Activated CD8-positive, alpha-beta T cell treated with anti-CD3 and anti-CD28 coated beads for 36 hours (primary cell): Measurements from ENCODE around the gene MLXIP. TPM values are rescaled to one million over a fixed set of nuclear protein-coding genes. Genes with fewer than 3 reads are reported as not detected.

Experiments used
- ATAC-seq: fragments of 200-7000 bp; cut with Tn5 transposase; one replicate; pipeline ENCODE4 v1.10.0; 2021; ENCODE audit warnings: mild to moderate bottlenecking, moderate library complexity
- CTCF ChIA-PET: fragments of 350-600 bp; sonication (Branson Sonifier 250); formaldehyde crosslinking; loops from one replicate; lab custom pipeline; 2021; ENCODE audit warnings: antibody characterized with exemption; lab: Charles Lee
- POLR2A ChIA-PET: fragments of 350-600 bp; sonication (Branson Sonifier 250); formaldehyde crosslinking; loops from one replicate; lab custom pipeline; 2021; ENCODE audit warnings: antibody characterized with exemption; lab: Charles Lee
- DNase-seq: peaks from one replicate; pipeline ENCODE4 v3.0.0-alpha.2; 2020
- H3K27ac Mint-ChIP-seq: one replicate; pipeline ENCODE4 v1.8.0; 2021; ENCODE audit warnings: mild to moderate bottlenecking, mixed read lengths
- H3K27me3 Mint-ChIP-seq: one replicate; pipeline ENCODE4 v1.8.0; 2021; ENCODE audit warnings: mixed read lengths
- H3K36me3 Mint-ChIP-seq: one replicate; pipeline ENCODE4 v1.8.0; 2021; ENCODE audit warnings: low read depth, mixed read lengths
- H3K4me1 Mint-ChIP-seq: one replicate; pipeline ENCODE4 v1.8.0; 2021; ENCODE audit warnings: low read depth, mixed read lengths
- H3K4me3 Mint-ChIP-seq: one replicate; pipeline ENCODE4 v1.8.0; 2021; ENCODE audit warnings: mild to moderate bottlenecking, moderate library complexity, mixed read lengths
- H3K9me3 Mint-ChIP-seq: one replicate; pipeline ENCODE4 v1.8.0; 2021; ENCODE audit warnings: mixed read lengths
- intact Hi-C: fragments of 100-400 bp; cut with micrococcal nuclease; formaldehyde crosslinking; loops from one replicate; pipeline ENCODE4 v1.10.0; 2022
- total RNA-seq, 2 experiments: library from RNA; stranded (reverse); gene quantifications; one replicate each; pipeline ENCODE4 v1.2.3, GENCODE V29; 2021
- TF ChIP-seq, protein P1 (sequence below): fragments of 200-600 bp; IDR thresholded peaks from one replicate; pipeline ENCODE4 v1.8.0; 2022; ENCODE audit warnings: antibody characterized with exemption, mild to moderate bottlenecking

The MLXIP gene
- total RNA-seq, 2 experiments from 2014 or later = 26.0 to 28.7 TPM

- TF ChIP-seq, protein P1, sequence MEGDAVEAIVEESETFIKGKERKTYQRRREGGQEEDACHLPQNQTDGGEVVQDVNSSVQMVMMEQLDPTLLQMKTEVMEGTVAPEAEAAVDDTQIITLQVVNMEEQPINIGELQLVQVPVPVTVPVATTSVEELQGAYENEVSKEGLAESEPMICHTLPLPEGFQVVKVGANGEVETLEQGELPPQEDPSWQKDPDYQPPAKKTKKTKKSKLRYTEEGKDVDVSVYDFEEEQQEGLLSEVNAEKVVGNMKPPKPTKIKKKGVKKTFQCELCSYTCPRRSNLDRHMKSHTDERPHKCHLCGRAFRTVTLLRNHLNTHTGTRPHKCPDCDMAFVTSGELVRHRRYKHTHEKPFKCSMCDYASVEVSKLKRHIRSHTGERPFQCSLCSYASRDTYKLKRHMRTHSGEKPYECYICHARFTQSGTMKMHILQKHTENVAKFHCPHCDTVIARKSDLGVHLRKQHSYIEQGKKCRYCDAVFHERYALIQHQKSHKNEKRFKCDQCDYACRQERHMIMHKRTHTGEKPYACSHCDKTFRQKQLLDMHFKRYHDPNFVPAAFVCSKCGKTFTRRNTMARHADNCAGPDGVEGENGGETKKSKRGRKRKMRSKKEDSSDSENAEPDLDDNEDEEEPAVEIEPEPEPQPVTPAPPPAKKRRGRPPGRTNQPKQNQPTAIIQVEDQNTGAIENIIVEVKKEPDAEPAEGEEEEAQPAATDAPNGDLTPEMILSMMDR = no peak
- intact Hi-C loops = no loop called here
- DNase-seq = no peak
- no peak overlapping the region for H3K4me3 Mint-ChIP-seq
- no peak overlapping the region for H3K27ac Mint-ChIP-seq
- ChIA-PET POLR2A (no interaction called here), CTCF (interaction anchor here (0.7 to 3.8 kb wide), 3 partner anchors 59 to 74 kb away, joined by 3 to 23 read pairs (median 20); no protein-coding TSS in a partner anchor)
- ATAC-seq = no peak
- H3K4me1 Mint-ChIP-seq = peaks cover 17% of the 10 kb centered on the region
- no peaks in the 10 kb centered on the region for H3K9me3 Mint-ChIP-seq
- H3K36me3 Mint-ChIP-seq = no peaks in the 10 kb centered on the region
- H3K27me3 Mint-ChIP-seq = no peaks in the 10 kb centered on the region
These were observed 49.9 kb downstream of the MLXIP start for GRCh38 chr12:122128481-122128880.

DNA sequence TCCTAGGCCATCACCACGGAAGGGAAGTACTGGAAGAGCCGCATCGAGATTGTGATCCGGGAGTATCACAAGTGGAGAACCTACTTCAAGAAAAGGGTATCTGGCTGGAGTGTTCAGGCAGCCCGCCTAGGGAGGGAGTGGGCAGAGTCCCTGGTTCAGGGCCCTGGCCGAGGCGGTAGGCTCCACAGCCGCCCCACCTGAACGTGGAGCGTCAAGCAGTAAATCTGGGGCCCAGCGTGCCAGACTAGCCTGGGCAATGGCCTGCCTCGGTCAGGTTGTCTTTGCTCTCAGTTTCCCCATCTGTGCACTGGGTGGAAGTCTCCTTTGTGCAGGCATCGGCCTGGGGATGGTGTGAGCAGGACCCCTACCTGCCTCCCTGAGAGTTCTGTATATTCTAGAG is 50.6 kb downstream of the MLXIP start:
- POLR2A ChIA-PET = interaction anchor here (0.8 kb wide), 1 partner anchor 13 kb away, joined by 3 read pairs; no protein-coding TSS in a partner anchor
- TF ChIP-seq, protein P1 = no peak
- Mint-ChIP-seq H3K36me3 (peaks cover 5% of the 10 kb centered on the region), H3K27me3 (no peaks in the 10 kb centered on the region), H3K4me3 (no peak overlapping the region), H3K4me1 (peaks cover 14% of the 10 kb centered on the region), H3K9me3 (no peaks in the 10 kb centered on the region), H3K27ac (no peak overlapping the region)
- CTCF ChIA-PET = interaction anchor here (3.4 to 3.8 kb wide), 2 partner anchors 62 to 75 kb away, joined by 20 to 23 read pairs; no protein-coding TSS in a partner anchor
- ATAC-seq (no peak), DNase-seq (no peak)
- intact Hi-C loops = no loop called here

- H3K4me1 Mint-ChIP-seq = peaks cover 14% of the 10 kb centered on the region
- ATAC-seq (no peak), DNase-seq (no peak)
- H3K27ac Mint-ChIP-seq = no peak overlapping the region
- H3K4me3 Mint-ChIP-seq = no peak overlapping the region
- CTCF ChIA-PET = interaction anchor here (0.6 to 3.8 kb wide), 7 partner anchors 19 to 229 kb away, joined by 3 to 23 read pairs (median 3); no protein-coding TSS in a partner anchor
- intact Hi-C loops = loop anchor here (10.0 kb wide), 1 partner anchor 55 kb away; the partner anchor contains the start of gene LRRC43
- POLR2A ChIA-PET = no interaction called here
- peaks cover 8% of the 10 kb centered on the region for H3K36me3 Mint-ChIP-seq
- TF ChIP-seq, protein P1 = no peak
- no peaks in the 10 kb centered on the region for H3K27me3 Mint-ChIP-seq
- H3K9me3 Mint-ChIP-seq = no peaks in the 10 kb centered on the region
These were observed 51.6 kb downstream of the MLXIP start for GRCh38 chr12:122130150-122130549.

DNA sequence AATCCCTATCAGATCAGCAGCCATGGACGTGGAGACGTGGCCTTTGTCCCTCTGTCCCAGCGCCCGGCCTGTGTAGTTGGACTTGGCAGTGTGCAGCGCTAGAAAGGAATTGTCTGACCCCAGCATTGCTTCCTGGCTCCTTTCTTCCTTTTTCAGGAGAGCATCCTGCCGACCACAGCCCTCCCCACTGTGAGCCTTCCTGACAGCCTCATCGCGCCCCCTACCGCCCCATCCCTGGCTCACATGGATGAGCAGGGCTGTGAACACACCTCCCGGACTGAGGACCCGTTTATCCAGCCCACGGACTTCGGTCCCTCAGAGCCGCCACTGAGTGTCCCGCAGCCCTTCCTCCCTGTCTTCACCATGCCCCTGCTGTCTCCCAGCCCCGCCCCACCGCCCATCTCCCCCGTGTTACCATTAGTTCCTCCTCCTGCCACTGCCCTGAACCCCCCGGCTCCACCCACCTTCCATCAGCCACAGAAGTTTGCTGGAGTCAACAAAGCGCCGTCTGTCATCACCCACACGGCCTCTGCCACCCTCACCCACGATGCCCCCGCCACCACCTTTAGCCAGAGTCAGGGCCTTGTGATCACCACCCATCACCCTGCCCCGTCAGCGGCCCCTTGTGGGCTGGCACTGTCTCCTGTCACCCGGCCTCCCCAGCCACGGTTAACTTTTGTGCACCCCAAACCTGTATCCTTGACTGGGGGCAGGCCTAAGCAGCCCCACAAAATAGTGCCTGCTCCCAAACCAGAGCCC is 54.8 kb downstream of the MLXIP start:
- H3K27me3 Mint-ChIP-seq = no peaks in the 10 kb centered on the region
- no peaks in the 10 kb centered on the region for H3K9me3 Mint-ChIP-seq
- no peak for ATAC-seq
- H3K4me1 Mint-ChIP-seq = no peaks in the 10 kb centered on the region
- no peak overlapping the region for H3K27ac Mint-ChIP-seq
- TF ChIP-seq, protein P1 = no peak
- peaks cover 8% of the 10 kb centered on the region for H3K36me3 Mint-ChIP-seq
- DNase-seq = no peak
- CTCF ChIA-PET = interaction anchor here (0.7 to 1.7 kb wide), 5 partner anchors 10 to 215 kb away, joined by 3 to 7 read pairs (median 5); partner anchors contain the start of gene CFAP251
- POLR2A ChIA-PET = interaction anchor here (0.9 kb wide), 1 partner anchor 10 kb away, joined by 3 read pairs; no protein-coding TSS in a partner anchor
- no peak overlapping the region for H3K4me3 Mint-ChIP-seq
- intact Hi-C loops = loop anchor here (10.0 kb wide), 1 partner anchor 51 kb away; the partner anchor contains the start of gene LRRC43
